Activated B cell treated with CpG ODN at 0.5 μM for 24 hours (primary cell): Measurements from ENCODE around the gene XYLT1. TPM values are rescaled to one million over a fixed set of nuclear protein-coding genes. Genes with fewer than 3 reads are reported as not detected.

ENCODE experiments used
- ATAC-seq: fragments of 200-7000 bp; cut with Tn5 transposase; one replicate; pipeline ENCODE4 v1.10.0; 2021; ENCODE audit warnings: low read depth, mild to moderate bottlenecking, moderate library complexity
- CTCF ChIA-PET: fragments of 350-600 bp; sonication (Branson Sonifier 250); formaldehyde crosslinking; loops from one replicate; lab custom pipeline; 2021; ENCODE audit warnings: antibody characterized with exemption; lab: Charles Lee
- POLR2A ChIA-PET: fragments of 350-600 bp; sonication (Branson Sonifier 250); formaldehyde crosslinking; loops from one replicate; lab custom pipeline; 2021; ENCODE audit warnings: antibody characterized with exemption; lab: Charles Lee
- DNase-seq: peaks from one replicate; pipeline ENCODE4 v3.0.0; 2022
- H3K27ac Mint-ChIP-seq: one replicate; pipeline ENCODE4 v1.8.0; 2020; ENCODE audit warnings: mixed read lengths
- H3K27me3 Mint-ChIP-seq: one replicate; pipeline ENCODE4 v1.8.0; 2021; ENCODE audit warnings: mixed read lengths
- H3K36me3 Mint-ChIP-seq: one replicate; pipeline ENCODE4 v1.8.0; 2021; ENCODE audit warnings: low read depth, mixed read lengths
- H3K4me1 Mint-ChIP-seq: one replicate; pipeline ENCODE4 v1.8.0; 2021; ENCODE audit warnings: mixed read lengths
- H3K4me3 Mint-ChIP-seq: one replicate; pipeline ENCODE4 v1.8.0; 2020; ENCODE audit warnings: mild to moderate bottlenecking, mixed read lengths
- H3K9me3 Mint-ChIP-seq: one replicate; pipeline ENCODE4 v1.8.0; 2020; ENCODE audit warnings: mixed read lengths
- CTCF ChIP-seq: fragments of 200-600 bp; IDR thresholded peaks from one replicate; pipeline ENCODE4 v1.8.0; 2022; ENCODE audit warnings: antibody characterized with exemption, mild to moderate bottlenecking
- intact Hi-C: fragments of 100-400 bp; cut with micrococcal nuclease; formaldehyde crosslinking; loops from one replicate; pipeline ENCODE4 v1.15.1; 2024
- total RNA-seq: library from RNA; stranded (reverse); gene quantifications from 2 replicates; pipeline ENCODE4 v1.2.3, GENCODE V29; 2022

The XYLT1 gene
- 14.9 and 17.0 TPM in 2 replicates for total RNA-seq

DNA sequence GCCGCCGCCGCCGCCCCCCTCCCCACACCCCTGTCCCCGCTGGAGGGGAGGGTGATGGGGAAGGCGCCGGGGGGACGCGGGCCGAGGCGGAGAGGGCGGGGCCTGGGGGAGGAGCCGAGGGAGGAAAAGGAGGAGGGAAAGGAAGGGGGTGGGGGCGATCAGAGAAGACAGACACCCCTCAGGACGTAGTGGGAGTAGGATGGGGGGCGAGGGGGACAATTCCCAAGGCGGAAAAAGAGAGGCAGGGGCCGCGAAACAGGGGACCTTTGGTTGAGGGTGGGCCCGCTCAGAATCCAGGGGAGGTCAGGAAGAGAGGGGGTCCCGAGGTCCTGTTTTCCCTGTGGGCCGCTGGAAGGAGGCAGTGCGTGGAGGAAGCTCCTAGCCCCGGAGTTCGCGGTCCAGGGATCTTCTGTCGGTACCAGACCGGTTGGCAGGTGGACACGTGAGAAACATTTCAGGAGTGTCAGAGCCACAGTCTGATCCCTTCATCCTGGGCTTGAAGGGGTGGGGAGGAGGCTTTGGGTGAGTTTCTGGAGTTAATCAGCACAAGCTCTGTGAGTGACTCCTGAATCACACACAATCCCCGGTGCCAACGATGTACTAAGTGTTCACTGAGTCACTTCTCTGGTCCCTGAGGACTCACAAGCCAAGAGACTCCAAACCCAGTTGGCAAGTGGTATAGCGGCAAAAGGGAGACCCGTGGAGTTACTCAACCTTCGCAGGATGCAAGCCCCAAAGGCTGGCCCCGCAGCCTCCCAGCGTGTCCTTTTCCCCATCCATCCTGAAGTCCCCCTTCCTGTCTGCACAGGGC, at the start of gene XYLT1:
XYLT1 (minus strand) TSS at position 53 of the 811 bp plus-strand sequence. CDS start 164 bp downstream, outside the sequence.
- peak; percentile 51 for ATAC-seq
- no peak for TF ChIP-seq CTCF
- Mint-ChIP-seq H3K4me1 (peaks cover 59% of the 10 kb centered on the region), H3K27me3 (peaks cover 3% of the 10 kb centered on the region), H3K9me3 (no peaks in the 10 kb centered on the region), H3K36me3 (peaks cover 10% of the 10 kb centered on the region), H3K27ac (peak within 1 kb of the TSS; percentile 68), H3K4me3 (peak within 1 kb of the TSS; percentile 83)
- POLR2A ChIA-PET: interaction anchor here (0.6 to 1.4 kb wide), 2 partner anchors 54 to 57 kb away, joined by 3 to 7 read pairs; no protein-coding TSS in a partner anchor
- CTCF ChIA-PET: no interaction called here
- intact Hi-C loops: loop anchor here (5.0 kb wide), 3 partner anchors 214 to 399 kb away; no protein-coding TSS in a partner anchor
- peak; percentile 45 for DNase-seq

- Mint-ChIP-seq H3K4me1 (no peaks in the 10 kb centered on the region), H3K27ac (no peak overlapping the region), H3K36me3 (no peaks in the 10 kb centered on the region), H3K4me3 (no peak overlapping the region), H3K27me3 (peaks cover 16% of the 10 kb centered on the region), H3K9me3 (no peaks in the 10 kb centered on the region)
- TF ChIP-seq CTCF: no peak
- DNase-seq (no peak), ATAC-seq (no peak)
- intact Hi-C loops: no loop called here
- CTCF ChIA-PET: no interaction called here
- POLR2A ChIA-PET: no interaction called here
Measured at GRCh38 chr16:17520111-17520510, 49.4 kb upstream of the XYLT1 start.

GRCh38 chr16:17519101-17519955, 48.6 kb upstream of the XYLT1 start:
- DNase-seq (no peak), ATAC-seq (no peak)
- intact Hi-C loops: no loop called here
- ChIA-PET POLR2A (no interaction called here), CTCF (no interaction called here)
- H3K4me1 Mint-ChIP-seq: no peaks in the 10 kb centered on the region
- H3K9me3 Mint-ChIP-seq: no peaks in the 10 kb centered on the region
- peaks cover 20% of the 10 kb centered on the region for H3K27me3 Mint-ChIP-seq
- no peak overlapping the region for H3K4me3 Mint-ChIP-seq
- H3K27ac Mint-ChIP-seq: no peak overlapping the region
- no peaks in the 10 kb centered on the region for H3K36me3 Mint-ChIP-seq
- TF ChIP-seq CTCF: no peak

GRCh38 chr16:17518441-17518840, 47.7 kb upstream of the XYLT1 start:
- Mint-ChIP-seq H3K36me3 (no peaks in the 10 kb centered on the region), H3K27ac (no peak overlapping the region), H3K27me3 (peaks cover 25% of the 10 kb centered on the region), H3K4me3 (no peak overlapping the region), H3K4me1 (no peaks in the 10 kb centered on the region), H3K9me3 (no peaks in the 10 kb centered on the region)
- intact Hi-C loops: no loop called here
- DNase-seq: no peak
- ChIA-PET POLR2A (no interaction called here), CTCF (no interaction called here)
- ATAC-seq: no peak
- TF ChIP-seq CTCF: no peak
